Measurements from ENCODE around the gene F10. TPM values are rescaled to one million over a fixed set of nuclear protein-coding genes. Genes with fewer than 3 reads are reported as not detected.
A peak's percentile ranks its signal among the peaks of the same experiment; 100 is the strongest.
"Not testable (repeated sequence)": the region's sequence is repeated elsewhere in the genome, so short reads cannot be mapped to it uniquely, and the experiment has no call there.

Gene F10
- total and polyA plus RNA-seq, 8 donors = 1.1 to 59.4 (median 3.8) TPM

DNA sequence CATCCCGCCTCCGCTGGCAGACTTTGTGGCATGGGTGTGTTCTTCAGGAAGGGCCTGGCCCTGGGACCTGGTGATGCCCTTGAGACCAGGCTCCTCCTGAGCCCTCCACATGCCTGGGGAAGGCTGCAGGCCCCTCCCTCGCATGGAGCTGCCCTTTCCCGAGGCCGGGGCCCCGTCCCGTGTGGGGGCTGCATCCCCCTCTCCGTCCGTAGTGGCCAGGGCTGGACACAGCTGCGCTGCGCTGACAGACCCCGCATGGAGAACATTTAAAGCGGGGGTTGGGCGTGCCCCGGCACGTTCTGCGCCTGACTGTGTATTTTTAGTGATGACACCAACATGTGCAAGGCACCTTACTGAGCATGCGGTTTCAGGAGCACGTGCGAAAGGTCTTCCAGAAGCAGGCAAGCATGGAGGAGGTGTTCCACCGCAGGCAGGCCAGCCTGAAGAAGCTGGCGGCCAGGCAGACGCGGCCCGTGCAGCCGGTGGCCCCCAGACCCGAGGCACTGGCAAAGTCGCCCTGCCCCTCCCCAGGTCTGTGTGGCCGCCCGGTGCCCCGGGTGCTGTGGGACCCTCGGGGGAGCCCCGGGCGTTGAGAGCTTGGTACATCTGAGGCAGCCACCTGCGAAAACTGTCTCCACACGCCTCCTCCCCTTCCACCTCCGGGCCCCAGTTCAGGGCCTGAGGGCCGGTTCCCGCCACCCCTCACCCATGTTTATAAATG, 45.8 kb upstream of the F10 start:
- WGBS, 2 donors = 95 to 96% methylated on average over 39 of the region's 39 CpGs
- FAIRE-seq = no peak
- Histone ChIP-seq H3K36me3 (peaks cover 0 to 29% (median 8%) of the 10 kb centered on the region in 3 donors), H3K27ac (no peak overlapping the region), H3K4me3 (no peak overlapping the region), H3K9me3 (no peaks in the 10 kb centered on the region), H3K4me1 (no peaks in the 10 kb centered on the region), H3K27me3 (no peaks in the 10 kb centered on the region)
- TF ChIP-seq, protein P1, sequence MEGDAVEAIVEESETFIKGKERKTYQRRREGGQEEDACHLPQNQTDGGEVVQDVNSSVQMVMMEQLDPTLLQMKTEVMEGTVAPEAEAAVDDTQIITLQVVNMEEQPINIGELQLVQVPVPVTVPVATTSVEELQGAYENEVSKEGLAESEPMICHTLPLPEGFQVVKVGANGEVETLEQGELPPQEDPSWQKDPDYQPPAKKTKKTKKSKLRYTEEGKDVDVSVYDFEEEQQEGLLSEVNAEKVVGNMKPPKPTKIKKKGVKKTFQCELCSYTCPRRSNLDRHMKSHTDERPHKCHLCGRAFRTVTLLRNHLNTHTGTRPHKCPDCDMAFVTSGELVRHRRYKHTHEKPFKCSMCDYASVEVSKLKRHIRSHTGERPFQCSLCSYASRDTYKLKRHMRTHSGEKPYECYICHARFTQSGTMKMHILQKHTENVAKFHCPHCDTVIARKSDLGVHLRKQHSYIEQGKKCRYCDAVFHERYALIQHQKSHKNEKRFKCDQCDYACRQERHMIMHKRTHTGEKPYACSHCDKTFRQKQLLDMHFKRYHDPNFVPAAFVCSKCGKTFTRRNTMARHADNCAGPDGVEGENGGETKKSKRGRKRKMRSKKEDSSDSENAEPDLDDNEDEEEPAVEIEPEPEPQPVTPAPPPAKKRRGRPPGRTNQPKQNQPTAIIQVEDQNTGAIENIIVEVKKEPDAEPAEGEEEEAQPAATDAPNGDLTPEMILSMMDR (IDR thresholded peaks at IDR 0.05) = no peak
- peak in 3 of 6 donors; percentile 22 to 57 (median 52) for DNase-seq
- ATAC-seq = no peak
- intact Hi-C loops (cut with DNase I) = no loop called here

GRCh38 chr13:113077566-113077952, 45.0 kb upstream of the F10 start:
- Histone ChIP-seq H3K9me3 (no peaks in the 10 kb centered on the region), H3K36me3 (peaks cover 0 to 29% (median 8%) of the 10 kb centered on the region in 3 donors), H3K27ac (no peak overlapping the region), H3K4me1 (no peaks in the 10 kb centered on the region), H3K4me3 (no peak overlapping the region), H3K27me3 (no peaks in the 10 kb centered on the region)
- intact Hi-C loops (cut with DNase I) = no loop called here
- FAIRE-seq = no peak
- no peak for ATAC-seq
- DNase-seq = peak in 3 of 6 donors; percentile 20 to 47 (median 31)
- 86 to 93% methylated on average over 20 of the region's 20 CpGs for WGBS, 2 donors
- TF ChIP-seq, protein P1 (IDR thresholded peaks at IDR 0.05) = no peak

DNA sequence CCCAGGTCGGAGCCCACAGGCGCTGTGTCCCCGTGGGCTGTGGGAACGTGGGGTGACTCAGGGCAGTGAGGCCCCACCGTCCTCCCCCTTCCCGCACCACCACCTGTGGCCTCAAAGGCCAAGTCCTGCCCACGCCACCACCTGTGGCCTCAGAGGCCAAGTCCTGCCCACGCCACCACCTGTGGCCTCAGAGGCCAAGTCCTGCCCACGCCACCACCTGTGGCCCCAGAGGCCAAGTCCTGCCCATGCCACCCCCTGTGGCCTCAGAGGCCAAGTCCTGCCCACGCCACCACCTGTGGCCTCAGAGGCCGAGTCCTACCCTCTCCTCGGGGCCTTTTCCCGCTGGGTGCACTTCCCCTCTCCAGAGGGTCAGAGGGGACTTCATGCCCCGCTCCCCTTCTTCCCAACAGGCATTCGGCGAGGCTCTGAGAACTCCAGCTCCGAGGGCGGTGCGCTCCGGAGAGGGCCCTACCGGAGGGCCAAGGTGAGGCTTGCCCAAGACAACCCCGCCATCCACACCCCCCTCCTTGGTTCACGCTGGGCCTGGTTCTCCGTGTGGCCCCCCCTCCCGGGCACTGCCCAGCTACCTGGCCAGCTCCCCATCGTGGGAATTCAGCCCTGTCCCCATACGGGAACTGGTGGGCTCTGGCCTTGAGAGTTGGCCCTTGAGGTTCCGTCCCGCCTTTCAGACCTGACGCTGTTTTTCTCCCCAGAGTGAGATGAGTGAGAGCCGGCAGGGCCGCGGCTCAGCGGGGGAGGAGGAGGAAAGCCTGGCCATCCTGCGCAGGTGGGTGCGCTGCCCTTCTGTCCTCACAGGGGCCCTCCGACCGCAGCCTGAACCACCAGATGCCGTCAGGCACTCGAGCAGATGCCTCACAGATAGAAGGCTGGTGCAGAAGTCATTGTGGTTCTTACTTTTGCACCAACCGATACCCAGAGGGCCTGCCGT, 44.4 kb upstream of the F10 start:
- no peaks in the 10 kb centered on the region for H3K9me3 ChIP-seq
- no peak overlapping the region for H3K4me3 ChIP-seq
- WGBS, 2 donors = 94 to 95% methylated on average over 42 of the region's 42 CpGs
- no peak for ATAC-seq
- peaks cover 0 to 29% (median 8%) of the 10 kb centered on the region in 3 donors for H3K36me3 ChIP-seq
- peak in 3 of 6 donors; percentile 18 to 53 (median 50) for DNase-seq
- intact Hi-C loops (cut with DNase I) = no loop called here
- no peaks in the 10 kb centered on the region for H3K4me1 ChIP-seq
- FAIRE-seq = no peak
- H3K27me3 ChIP-seq = no peaks in the 10 kb centered on the region
- no peak overlapping the region for H3K27ac ChIP-seq
- TF ChIP-seq, protein P1 (IDR thresholded peaks at IDR 0.05) = no peak

GRCh38 chr13:113078902-113079780, 43.5 kb upstream of the F10 start:
- intact Hi-C loops (cut with DNase I) = no loop called here
- ATAC-seq (no peak), DNase-seq (peak in 2 of 6 donors; percentile 9 to 45), FAIRE-seq (no peak)
- Histone ChIP-seq H3K27ac (no peak overlapping the region), H3K9me3 (no peaks in the 10 kb centered on the region), H3K4me1 (no peaks in the 10 kb centered on the region), H3K27me3 (no peaks in the 10 kb centered on the region), H3K4me3 (no peak overlapping the region), H3K36me3 (peaks cover 0 to 29% (median 8%) of the 10 kb centered on the region in 3 donors)
- TF ChIP-seq, protein P1 (IDR thresholded peaks at IDR 0.05) = no peak
- 81 to 84% methylated on average over 27 of the region's 27 CpGs for WGBS, 2 donors

- H3K36me3 ChIP-seq = peaks cover 0 to 23% (median 8%) of the 10 kb centered on the region in 3 donors
- FAIRE-seq; H3K4me1 ChIP-seq; H3K27ac ChIP-seq; intact Hi-C loops (cut with DNase I); ATAC-seq; H3K9me3 ChIP-seq; H3K4me3 ChIP-seq; H3K27me3 ChIP-seq: not testable (repeated sequence)
- 66 to 68% methylated on average over 6 of the region's 9 CpGs for WGBS, 2 donors
- DNase-seq = peak in 1 of 6 donors; percentile 14
These were observed 42.9 kb upstream of the F10 start for GRCh38 chr13:113079781-113080080.
